Cortex of kidney (tissue), 1 donor: Measurements from ENCODE around the gene KRT78.
"Not testable (repeated sequence)": the region's sequence is repeated elsewhere in the genome, so short reads cannot be mapped to it uniquely, and the experiment has no call there.

ENCODE experiments used
- DNase-seq: peaks from one replicate; lab custom pipeline; 2025; lab: John Stamatoyannopoulos, UW

KRT78 gene

GRCh38 chr12:52871291-52872039, 22.7 kb upstream of the KRT78 start:
- DNase-seq = no peak

- DNase-seq = no peak
Observed at GRCh38 chr12:52870361-52871290, 21.8 kb upstream of the KRT78 start.

GRCh38 chr12:52867642-52868041, 18.8 kb upstream of the KRT78 start:
- no peak for DNase-seq

- DNase-seq = no peak
Observed at GRCh38 chr12:52867152-52867551, 18.4 kb upstream of the KRT78 start.

- DNase-seq = no peak
Observed at GRCh38 chr12:52865090-52865944, 16.5 kb upstream of the KRT78 start.

- no peak for DNase-seq
Observed at GRCh38 chr12:52862023-52862422, 13.2 kb upstream of the KRT78 start.

GRCh38 chr12:52861511-52861910, 12.7 kb upstream of the KRT78 start:
- DNase-seq = no peak

- no peak for DNase-seq
Observed at GRCh38 chr12:52860102-52860823, 11.5 kb upstream of the KRT78 start.

- DNase-seq = no peak
Observed at GRCh38 chr12:52857500-52857899, 8.7 kb upstream of the KRT78 start.

GRCh38 chr12:52856787-52857186, 8.0 kb upstream of the KRT78 start:
- DNase-seq = no peak

- not testable (repeated sequence) for DNase-seq
Observed at GRCh38 chr12:52856077-52856476, 7.3 kb upstream of the KRT78 start.

GRCh38 chr12:52851787-52852186, 3.0 kb upstream of the KRT78 start:
- no peak for DNase-seq

GRCh38 chr12:52850681-52851080, 1.9 kb upstream of the KRT78 start:
- no peak for DNase-seq

- DNase-seq = no peak
Observed at GRCh38 chr12:52849511-52849910, 717 bp upstream of the KRT78 start.

GRCh38 chr12:52847335-52848102, 1.3 kb downstream of the KRT78 start:
- DNase-seq = no peak

GRCh38 chr12:52846356-52846970, 2.3 kb downstream of the KRT78 start:
- DNase-seq = no peak

GRCh38 chr12:52845946-52846345, 2.8 kb downstream of the KRT78 start:
- no peak for DNase-seq

- no peak for DNase-seq
Observed at GRCh38 chr12:52844386-52844785, 4.4 kb downstream of the KRT78 start.

- no peak for DNase-seq
Observed at GRCh38 chr12:52839436-52840105, 9.2 kb downstream of the KRT78 start.
